HG03159 (cell line): ENCODE data around the gene PDGFB.

ENCODE experiments used
- ATAC-seq: cut with Tn5 transposase; IDR thresholded peaks from one replicate; pipeline ENCODE4 v1.9.1; 2021; ENCODE audit warnings: mild to moderate bottlenecking, moderate library complexity; ENCODE audit not compliant: unreplicated experiment

The PDGFB gene

DNA sequence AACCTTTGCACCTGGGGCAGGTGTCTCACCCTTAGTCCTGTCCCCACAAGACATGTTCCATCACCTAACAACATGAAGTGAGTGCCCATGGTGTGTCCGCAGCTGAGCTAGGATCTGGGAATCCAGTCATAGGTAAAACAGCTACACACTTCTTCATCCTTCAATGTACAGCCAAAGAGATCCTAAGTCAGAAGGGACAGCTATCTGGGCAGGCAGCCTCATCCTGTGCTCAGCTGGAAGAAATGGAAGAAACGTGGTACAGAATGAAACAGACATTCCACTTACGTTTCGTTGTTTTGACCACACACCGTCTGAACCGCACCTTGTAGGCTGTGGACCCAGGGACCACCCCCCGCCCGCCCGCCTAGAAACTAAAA, 30.8 kb downstream of the PDGFB start:
- no peak for ATAC-seq

DNA sequence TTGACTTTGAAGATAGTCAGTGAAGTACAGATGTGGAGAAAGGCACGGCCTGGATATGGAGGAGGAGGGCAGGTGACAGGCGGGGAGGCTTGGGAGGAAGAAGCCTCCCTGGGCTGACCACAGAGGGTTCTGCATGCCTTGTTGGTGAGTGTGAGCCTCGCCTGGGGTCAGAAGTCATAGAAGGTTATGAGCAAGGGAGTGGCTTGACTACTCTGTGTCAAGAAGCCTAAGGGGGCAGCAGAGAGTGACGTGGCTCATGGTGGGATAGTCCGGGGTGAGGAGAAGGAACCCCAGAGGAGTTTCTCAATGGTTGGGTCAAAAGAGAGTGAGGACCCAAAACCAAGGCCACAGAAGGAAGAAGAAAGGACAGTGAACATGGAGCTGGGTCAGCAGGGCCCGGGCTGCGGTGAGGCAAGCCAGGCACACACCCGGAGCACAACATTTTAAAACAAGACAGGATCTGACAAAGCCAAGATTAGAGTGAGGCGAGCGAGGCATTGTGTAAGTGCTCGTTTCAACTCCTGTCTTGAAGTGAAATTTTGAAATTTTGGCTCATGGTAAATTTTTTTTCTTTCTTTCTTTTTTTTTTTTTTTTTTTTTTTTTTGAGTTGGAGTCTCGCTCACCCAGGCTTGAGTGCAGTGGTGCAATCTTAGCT, 31.9 kb downstream of the PDGFB start:
- no peak for ATAC-seq

DNA sequence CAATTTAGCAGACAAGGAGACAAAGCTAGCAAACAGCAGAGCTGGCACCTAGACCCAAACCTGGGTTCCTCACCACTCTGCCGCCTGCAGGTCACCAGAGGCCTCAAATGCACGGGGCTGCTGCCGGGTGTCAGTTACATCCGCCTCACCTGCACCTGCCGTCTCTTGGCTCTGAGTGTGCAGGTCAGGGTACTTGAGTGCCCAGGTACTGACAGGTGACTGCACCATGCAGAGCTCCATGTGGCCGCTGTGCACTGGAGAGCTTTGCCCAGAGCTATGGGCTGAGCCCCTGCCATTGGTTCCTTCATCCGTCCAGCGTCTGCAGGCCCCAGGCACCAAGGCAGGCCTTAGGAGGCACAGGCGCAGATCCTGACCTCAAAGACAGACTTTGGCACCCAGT, 35.0 kb downstream of the PDGFB start:
- ATAC-seq = no peak

DNA sequence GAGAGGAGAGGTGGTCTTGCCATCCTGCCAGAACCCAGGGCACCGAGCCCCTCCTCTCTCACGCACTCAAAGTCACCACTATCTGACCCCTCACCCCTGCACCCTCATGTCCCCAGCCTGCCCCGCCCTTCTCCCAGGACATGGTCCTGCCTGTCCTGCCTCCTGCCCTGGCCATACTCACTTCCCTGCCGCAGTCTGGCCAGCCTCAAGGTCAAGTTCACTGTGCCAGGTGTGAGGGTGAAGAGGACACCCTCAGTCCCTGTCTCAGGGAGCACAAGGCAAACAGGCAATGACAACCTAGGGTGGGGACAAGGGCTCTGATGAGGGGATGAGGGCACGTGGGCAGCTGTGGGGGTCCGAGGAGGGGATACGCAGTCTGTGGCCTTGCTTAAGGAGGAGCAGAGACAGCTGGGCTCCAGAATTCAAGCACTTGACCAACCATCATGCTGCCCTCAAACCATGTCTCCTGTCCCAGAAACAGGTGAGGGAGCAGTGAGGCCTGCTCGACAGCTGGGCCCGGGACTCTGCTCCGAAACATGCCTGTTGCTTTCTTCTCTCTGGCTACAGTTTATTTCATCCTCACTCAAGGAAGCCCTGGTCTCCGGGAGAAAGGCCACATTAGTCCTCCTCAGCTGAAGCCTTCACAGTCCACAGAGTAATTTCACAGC, 36.6 kb downstream of the PDGFB start:
- no peak for ATAC-seq

DNA sequence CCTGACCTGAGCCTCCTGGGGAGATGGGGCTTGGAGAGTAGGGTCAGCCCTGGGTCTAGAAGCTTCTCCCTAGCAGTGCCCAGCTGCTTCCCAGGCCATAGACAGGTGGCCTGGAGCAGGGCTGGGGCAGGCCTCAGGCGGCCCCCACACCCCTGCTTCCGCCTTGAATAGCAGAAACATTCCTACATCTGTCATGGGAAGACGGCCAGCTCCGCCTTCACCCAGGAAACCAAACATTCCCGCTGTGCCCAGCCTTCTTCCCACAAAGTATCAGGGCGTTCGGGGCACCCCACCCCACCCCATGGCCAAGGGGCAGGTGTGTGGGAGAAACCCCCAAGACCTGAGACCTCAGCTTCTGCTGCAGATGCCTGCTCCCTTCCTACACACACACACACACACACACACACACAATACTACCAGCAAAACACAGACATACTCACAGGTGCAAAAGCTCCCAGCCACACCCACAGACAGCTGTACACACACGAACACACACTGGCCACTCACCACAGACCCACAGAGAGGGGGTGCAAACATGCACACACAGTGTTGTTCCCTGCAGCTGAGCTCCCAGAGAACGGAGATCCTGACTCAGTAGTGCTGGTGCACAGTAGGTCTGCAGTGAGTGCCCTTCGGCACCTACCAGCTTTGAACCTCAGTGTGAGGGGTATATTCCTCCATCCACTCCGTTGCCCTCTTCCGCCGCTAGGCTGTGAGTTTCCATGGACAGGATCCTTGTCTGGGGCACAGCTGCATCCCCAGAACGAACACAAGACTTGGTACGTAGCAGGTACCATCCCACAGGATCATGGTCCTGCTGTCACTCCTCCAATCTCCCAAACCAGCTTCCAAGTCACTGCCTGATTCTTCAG, 37.4 kb downstream of the PDGFB start:
- ATAC-seq = no peak

DNA sequence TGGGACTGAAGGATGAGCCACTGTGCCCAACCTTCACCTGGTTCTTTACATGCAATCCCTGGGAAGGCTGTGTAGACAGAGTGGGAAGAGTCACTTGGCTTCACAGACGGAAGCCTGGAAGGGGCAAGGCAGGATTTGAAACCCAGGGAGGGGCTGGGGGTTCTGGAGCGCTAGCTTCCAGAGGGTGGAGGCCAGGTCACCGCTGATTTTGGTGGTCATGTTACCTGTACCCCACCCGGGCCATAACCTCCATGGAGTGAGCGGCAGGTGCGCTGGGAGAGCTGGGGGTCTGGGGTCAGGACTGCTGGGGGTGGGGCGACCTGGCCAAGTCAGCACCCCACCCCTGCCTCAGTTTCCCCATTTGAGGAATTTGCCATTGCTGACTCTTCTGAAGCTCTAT, 38.3 kb downstream of the PDGFB start:
- no peak for ATAC-seq

DNA sequence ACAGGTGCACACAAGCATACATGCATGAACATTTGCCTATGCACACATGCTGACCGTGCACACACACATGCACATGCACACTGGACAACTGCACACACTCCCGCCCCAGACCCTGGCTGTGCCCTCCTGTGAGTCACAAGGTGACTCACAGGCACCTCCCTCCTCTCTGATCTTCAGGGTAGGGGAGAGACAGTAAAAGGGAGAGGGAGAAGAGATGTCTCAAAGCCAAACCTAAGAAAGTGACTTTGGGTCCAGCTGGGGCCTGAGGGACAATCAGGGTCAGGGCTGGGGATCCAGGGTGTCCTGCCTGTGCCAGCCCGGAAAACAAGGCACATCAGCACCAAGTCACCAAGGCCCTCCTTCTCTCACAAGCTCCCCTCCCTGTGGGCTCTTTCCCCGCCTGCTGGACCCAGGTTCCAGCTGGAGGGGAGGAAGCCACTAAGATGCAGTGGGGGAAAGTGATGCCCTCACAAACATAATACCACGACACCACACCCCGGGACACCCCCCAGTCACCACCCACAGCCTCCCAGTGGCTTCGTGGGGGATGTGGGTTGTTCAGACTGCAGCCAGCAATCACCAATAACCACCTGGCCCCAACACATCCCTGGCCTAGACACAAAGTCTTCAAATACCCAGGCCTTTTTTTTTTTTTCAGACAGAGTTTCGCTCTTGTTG, 39.3 kb downstream of the PDGFB start:
- ATAC-seq = no peak

DNA sequence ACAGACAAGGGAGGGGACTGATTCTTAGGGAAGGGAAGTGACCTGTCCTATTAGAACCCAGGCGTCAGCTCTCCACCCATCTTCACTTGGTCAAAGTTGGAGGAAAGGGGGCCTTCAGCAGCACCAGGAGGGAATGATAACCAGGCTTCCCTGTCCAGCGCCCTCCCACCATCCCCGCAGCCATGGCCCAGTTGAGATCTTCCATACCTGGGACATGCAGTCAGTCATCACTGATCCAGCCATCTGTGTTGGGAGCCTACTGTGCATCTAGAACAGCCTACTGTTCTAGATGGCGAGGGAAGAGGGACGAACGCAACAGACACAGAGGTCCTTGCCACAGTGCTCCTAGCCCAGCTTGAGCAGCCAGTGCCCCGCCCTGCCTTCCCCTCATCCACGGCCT, 40.6 kb downstream of the PDGFB start:
- no peak for ATAC-seq

DNA sequence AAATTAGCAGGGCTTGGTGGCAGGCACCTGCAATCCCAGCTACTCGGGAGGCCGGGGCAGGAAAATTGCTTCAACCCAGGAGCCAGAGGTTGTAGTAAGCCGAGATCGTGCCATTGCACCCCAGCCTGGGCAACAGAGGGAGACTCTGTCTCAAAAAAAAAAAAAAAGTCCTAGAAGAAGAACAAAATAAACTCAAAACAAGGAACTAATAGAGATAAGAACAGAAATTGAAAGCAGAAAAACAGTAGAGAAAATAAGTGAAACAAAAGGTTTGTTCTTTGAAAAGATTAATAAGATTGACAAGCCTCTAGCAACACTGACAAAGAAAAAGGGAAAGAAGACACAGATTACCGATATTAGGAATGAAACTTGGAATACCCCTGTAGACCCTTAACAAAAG, 47.2 kb downstream of the PDGFB start:
- no peak for ATAC-seq

DNA sequence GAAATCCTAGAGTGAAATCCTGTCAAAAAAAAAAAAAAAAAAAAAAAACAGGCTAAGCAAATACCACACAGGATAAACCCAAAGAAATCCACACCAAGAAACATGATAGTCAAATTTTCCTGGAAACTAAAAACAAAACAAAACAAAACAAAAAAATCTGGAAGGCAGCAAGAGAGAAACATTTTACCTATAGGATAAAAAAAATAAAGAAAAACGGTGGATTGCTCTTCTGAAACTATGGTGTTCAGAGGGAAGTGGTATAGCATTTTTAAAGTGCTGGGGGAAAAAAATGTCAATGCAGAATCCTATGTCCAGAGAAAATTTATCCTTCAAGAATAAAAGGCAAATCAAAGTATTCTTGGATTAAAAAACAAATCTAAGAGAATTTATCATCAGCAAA, 50.7 kb downstream of the PDGFB start:
- no peak for ATAC-seq

DNA sequence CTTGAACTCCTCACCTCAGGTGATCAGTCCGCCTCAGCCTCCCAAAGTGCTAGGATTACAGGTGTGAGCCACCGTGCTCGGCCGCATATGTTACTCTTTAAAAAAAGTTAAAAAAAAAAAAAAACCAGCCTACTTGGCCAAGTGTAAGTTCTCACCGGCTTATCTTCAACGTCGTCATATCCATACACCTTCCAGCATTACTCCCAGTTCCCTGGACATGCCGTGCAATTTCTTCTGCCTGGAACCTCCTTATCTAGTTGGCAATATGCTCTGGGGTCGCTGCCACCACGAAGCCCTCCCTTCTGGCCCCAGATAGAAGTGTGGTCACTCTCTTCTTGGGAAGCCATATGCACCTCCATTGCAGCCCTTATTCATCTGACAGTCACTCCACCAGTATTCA, 56.0 kb downstream of the PDGFB start:
- no peak for ATAC-seq

DNA sequence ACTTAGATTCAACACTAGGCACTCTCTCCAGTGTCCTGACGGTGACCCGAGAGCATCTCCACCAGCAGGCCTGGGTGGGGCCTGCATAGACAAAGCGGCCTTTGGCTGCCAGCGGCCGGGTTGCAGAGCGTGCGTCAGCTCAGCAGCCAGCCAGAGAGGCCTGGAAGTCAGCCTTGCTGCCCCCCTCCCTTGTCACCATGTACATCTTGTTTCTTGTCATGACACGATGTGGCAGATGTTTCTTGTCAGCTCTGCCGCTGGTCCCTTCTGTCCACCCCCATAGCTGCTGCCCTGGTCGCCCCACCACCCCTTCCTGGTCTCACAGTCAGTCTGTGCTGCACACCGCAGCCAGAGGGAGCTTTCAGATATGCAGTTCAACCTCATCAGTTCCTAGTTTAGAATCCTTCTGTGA, 59.2 kb downstream of the PDGFB start:
- no peak for ATAC-seq

DNA sequence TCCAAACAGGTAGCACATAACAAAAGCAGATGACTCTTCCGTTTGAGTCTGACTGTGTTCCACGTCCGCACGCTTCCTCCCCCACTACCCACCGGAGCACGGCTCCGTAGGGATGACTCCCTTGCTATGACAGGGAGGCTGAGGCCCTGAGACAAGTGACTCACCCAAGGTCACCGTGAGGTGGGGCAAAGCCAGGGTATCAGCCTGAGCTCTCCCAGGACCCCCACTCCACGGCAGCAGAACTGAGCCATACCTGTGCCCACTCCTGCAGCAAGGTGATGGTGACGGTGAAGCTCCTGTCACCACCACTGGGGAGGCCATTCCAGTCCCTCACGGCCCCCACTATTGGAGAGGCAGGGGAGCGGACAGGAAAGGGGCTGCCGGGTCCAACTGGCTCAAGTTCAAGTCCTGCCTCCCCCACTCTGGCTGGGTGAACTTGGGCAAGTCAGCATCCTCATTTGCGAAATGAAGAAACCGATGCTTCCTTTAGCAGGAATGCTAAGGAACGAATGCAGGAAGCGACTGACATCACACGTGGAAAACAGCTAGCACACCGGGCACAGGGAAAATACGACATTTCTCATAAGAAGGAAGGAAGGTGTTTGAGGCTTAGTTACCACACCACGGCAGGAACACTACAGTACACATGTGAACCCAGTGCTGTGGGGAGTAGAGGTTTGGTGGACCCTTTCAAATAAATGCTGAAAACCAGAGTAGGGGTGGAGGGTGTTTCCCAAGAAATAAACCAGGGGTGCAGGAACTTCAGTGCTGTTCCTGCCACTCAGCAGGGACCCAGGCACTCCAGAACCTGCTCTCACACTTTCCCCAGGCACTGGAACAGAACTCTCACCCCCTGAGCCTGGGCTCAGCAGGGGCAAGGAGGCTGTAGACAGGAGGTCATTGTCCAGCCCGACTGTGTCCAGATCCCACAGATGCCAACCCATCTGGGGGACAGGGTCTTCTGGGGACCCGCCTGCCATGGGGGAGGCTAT, 59.9 kb downstream of the PDGFB start:
- ATAC-seq = no peak

DNA sequence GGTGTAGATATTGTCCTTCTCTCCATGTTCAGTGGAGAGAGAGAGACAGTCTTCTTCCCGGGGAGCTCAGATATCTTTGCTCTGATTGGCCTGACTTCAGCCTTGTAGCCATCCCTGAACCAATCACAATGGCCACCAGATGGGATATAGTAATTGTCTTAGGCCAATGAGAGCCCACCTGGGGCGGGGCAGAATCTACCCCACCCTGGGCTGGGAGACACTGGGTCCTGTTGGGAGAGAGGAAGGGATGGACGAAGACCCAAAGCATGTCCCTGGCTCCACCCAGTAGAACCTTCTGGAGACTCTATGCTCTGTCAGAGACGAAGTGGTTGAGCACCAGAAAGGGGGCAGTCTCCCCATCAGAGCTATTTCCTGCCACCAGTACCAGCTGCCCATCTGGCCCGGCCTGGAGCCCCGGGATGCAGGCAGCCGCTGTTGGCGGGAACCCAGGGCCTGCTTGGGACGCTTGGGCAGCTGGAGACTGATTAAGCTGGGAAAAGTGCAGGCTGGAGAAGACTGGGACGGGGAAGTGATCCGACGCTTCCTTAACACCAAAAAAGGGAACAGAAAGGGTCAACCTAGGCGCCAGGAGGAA, 60.7 kb downstream of the PDGFB start:
- ATAC-seq = no peak

DNA sequence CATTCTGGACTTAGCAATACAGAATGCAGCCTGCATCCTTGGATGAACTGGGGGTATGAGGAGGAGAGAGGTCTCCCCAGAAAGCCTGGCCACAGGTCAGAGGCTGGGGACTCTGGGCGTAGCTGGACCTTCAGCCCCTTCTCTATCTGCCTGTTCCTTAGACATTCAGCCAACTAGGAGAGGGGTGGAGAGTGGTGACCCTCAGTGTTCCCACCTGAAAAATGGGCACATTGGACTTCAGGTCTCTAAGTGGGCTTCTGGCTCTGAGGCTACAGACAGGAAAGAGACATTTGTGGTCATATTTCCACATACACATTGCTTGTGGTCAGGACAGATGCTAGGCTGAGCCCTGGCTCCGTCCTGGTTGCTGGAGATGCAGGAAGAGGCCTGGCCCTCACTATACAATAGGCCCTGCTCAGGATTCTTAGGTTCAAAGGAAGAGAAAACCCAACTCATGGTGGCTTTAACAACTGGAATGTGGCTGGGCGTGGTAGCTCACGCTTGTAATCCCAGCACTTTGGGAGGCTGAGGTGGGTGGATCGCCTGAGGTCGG, 62.2 kb downstream of the PDGFB start:
- ATAC-seq = no peak

DNA sequence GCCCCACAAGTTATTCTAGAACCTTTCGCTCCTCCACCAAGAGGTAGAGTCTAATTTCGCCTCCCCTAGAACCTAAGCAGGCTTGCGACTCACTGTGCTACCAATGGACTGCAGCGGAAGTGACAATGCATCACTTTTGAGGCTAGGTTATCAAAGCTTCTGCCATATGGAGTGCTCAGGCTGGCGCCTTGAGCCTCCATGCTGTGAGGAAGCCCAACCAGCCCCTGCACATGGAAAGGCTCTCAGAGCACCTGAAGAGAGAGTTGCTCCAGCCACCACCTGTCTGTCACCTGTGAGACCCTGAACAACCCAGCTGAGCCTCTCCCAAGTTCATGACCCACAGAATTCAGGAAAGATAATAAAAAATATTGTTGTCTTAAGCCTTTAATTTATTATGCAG, 63.0 kb downstream of the PDGFB start:
- ATAC-seq = no peak

DNA sequence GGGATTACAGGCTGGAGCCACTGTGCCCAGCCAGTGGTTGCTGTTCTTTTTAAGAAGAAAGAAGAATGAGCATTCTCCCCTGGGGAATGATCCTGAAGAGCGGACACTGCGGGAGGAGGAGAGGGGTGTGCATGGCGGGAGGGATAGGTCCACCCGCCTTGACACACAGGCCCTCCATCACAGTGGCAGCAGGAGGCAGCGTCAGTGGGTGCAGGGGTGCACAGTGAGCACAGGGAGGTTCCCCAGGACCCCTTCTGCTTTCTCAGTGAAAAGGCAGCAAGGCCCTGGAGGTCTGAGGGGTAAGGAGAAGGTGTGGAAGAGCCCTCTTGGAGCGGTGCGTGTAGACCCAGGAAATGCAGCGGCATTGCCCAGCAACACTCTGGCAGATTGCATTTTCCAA, 63.4 kb downstream of the PDGFB start:
- ATAC-seq = no peak

DNA sequence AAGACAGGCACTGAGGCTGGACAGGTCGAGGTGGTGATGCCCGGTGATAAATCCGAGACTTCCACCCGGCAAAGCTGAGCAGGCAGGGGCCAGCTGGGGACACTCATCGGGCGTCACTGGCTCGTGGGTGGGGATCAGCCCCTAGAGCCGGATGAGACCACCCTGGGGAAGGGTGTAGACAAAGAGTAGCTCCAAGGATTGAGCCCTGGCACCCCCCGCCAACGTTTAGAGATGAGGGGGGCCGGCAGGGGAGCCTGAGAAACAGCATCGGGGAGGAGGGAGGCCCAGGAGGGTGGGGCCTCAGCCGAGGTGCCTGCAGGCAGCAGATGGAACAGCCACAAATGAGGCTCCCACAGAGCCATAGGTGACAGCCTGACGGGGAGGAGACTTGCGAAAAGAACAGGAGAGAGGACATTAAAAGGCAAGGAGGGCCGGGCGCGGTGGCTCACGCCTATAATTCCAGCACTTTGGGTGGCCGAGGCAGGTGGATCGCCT, 64.9 kb downstream of the PDGFB start:
- ATAC-seq = no peak

DNA sequence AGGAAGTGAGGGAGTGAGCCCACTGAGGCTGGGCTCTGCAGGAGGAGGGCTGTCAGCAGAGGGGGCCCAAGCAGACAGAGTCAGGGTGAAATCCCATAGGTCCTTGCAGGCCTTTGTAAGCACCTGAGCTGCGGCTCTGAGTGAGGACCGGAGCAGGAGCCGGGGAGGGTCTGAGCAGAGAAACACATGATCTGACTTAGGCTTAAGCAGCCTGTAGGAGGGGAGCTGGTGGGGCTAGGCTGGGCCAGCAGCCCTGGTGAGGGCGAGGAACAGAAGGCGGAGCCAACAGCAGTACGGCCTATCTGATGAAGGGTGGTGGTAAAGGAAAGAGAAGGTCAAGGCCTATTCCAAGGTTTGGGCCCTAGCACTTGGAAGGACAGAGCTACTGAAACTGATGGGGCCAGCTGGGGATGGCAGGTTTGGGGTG, 65.4 kb downstream of the PDGFB start:
- no peak for ATAC-seq
